Activated CD8-positive, alpha-beta memory T cell treated with anti-CD3 and anti-CD28 coated beads, Interleukin-2, amount 50 U/mL, for 24 hours (primary cell): ENCODE data around the gene CEP41.

Source experiments
- DNase-seq: peaks from one replicate; pipeline ENCODE4 v3.0.0-alpha.2; 2020; ENCODE audit errors: extremely low read depth

CEP41 gene

DNA sequence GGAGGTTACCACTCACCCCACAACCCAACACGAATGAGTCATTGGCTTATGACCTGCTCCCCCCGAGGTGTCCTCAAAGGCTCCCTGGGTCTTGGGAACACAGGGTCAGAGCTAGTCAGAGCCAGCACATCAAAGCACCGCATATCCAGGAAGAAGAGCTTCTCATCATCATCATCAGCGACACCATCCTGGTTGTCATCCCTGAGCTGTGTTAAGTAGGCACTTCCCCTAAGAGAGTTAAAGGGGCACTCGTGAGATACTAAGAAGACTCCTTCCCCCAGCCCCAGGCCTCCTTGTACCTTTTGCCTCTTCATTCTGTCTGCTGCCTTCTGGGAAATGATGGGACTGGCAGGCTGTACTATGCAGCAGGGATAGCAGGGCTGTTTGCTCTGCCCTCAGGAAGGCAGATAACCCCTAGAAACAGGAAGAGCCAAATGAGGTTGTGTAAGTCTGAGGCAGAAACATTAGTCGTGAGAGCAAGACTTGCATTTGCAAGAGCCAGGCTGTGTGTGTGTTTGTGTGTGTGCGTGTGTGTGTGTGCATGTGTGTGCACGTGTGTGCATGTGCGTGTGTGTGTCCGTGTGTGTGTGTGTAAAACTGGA, 71.6 kb downstream of the CEP41 start:
- DNase-seq = no peak

DNA sequence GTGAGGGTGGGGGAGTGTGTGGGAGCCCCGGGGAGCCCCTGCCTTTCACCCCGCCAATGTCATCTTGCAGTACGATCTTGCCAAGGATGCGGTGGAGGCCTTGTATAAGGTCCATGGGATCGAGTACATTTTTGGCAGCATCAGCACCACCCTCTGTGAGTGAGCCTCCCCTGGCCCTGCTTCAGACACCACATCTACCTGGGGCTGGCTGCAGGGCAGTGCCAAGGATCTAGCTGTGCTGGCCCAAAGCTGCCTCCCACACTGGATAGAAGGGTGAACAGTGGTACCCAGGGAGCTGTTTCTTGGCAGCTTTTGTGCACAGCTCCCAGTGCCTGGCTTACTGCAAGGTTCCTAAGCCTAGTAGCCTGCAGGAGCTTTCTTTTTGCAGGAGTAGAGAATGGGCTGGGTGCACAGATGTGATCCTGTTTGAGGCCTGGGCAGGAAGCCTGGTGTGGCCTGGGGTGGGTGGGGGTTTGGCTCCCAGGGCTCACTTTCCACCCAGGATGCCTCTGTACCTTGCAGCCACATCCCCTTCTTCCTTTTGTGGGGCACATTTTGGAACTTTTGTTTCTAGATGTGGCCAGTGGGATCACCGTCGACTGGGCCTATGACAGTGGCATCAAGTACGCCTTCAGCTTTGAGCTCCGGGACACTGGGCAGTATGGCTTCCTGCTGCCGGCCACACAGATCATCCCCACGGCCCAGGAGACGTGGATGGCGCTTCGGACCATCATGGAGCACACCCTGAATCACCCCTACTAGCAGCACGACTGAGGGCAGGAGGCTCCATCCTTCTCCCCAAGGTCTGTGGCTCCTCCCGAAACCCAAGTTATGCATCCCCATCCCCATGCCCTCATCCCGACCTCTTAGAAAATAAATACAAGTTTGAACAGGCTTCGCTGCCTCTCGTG, 72.7 kb downstream of the CEP41 start:
- DNase-seq = no peak

- no peak for DNase-seq
Measured at GRCh38 chr7:130367088-130367755, 73.6 kb downstream of the CEP41 start.

DNA sequence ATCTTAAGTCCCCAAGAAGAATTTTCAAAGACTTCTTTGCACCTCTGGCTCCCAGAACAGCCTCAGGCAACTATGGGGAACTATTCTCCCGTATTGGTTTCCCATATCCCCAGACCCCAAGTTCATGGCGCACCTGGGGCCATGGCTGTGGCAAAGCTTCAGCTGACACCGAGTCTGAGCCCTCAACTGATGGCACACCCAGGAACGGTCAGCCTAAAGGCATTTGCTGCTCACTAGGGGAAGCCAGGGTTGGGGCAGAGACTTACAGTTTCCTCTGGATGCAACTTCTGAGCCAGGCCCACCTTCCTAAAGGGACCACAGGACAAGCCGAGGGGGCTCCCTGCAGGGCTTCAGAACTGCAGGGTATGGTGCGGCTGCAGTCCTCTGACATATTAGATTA, 74.3 kb downstream of the CEP41 start:
- no peak for DNase-seq

GRCh38 chr7:130365511-130366441, 75.0 kb downstream of the CEP41 start:
- no peak for DNase-seq

DNA sequence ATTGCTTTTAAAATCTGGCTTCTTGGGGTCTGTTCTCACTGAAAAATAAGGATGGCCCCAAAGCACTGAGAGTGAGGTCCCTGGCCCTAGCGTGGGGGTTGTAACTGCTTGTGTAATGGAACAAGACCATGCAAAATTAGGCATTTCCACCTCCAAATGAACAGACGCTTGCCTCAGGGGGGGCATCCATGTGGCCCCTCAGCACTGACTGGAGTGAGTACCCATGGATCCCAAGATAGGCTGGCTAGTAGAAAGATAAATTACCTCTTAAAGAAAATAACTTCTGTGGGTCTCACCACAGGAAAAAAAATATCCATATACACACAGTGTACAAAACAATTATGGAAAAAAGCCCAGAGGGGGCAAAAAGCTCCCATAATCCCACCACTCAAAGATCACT, 75.7 kb downstream of the CEP41 start:
- no peak for DNase-seq

- no peak for DNase-seq
Measured at GRCh38 chr7:130364451-130364850, 76.4 kb downstream of the CEP41 start.

- peak; percentile 15 for DNase-seq
Measured at GRCh38 chr7:130363026-130363847, 77.6 kb downstream of the CEP41 start.

DNA sequence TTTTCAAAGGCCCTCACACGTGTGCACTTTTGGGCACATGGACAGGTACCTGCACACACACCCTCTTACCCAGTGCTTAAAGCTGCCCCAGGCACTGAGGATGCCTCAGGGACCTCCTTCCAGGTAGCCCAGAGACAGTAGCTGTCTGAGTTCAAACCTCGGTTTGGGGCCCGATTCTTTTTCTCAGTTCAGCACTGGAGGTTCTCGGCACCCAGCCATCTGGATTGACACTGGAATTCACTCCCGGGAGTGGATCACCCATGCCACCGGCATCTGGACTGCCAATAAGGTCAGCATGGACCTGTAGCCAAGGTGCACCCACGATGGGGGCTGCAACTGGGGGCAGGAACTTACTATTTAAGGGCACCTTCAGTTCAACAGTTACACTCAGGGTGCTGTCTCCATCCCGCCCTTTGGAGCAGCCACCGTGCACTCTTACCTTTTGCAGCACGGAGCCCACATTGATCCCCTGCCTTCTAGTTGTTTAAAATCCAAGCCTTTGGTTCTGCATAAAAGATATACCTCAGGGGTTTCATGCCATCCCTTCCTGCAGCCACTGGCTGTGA, 78.5 kb downstream of the CEP41 start:
- no peak for DNase-seq

DNA sequence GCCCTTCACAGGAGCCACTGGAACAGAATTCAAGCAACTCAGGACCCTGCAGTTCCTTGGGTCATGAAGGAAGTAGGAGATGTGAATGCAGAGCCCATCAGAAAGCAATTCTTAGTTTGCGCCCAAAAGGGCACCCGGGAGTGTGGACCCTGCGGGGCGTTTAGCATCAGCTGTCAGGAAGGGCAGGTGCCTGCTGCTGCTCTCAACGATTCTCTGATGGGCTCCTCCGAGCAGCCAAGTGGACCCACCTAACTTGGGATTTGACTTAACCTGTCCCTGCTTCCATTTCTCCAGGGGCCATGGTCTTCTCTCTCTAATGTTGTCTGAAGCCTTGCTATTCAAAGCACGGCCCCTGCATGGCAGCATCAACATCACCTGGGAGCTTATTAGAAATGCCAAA, 79.1 kb downstream of the CEP41 start:
- DNase-seq = no peak

- DNase-seq = no peak
Measured at GRCh38 chr7:130360518-130360917, 80.3 kb downstream of the CEP41 start.

GRCh38 chr7:130359276-130359857, 81.4 kb downstream of the CEP41 start:
- no peak for DNase-seq

GRCh38 chr7:130358471-130358870, 82.3 kb downstream of the CEP41 start:
- DNase-seq = no peak

DNA sequence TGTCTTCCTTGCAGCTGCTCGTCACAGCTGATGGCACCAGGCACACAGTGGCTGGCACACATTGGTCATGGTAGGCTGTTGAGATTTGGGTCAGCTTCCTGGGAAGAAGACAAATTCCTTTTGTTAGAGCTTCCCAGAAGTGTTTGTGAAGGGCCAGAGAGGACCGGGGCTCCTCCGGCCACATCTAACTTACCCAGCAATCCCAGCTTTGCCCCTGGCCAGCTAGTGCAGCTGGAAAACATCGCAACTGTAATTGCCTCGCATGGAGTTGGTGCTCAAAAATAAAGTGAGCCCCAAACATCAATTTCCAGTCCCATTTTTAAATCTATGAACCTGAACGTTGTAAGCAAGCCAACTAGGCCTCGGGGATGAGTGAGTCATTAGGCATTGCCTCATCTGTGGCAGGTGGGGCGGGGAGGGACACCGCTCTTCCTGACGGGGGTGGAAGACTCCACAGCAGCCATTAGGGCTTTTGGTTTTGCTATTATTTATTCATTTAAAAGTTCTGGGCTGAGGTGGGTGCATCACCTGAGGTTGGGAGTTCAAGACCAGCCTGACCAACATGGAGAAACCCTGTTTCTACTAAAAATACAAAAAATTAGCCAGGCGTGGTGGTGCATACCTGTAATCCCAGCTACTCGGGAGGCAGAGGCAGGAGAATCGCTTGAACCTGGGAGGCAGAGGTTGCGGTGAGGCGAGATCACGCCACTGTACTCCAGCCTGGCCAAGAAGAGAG, 83.8 kb downstream of the CEP41 start:
- no peak for DNase-seq

GRCh38 chr7:130356121-130356875, 84.5 kb downstream of the CEP41 start:
- DNase-seq = no peak

- DNase-seq = no peak
Measured at GRCh38 chr7:130353196-130353595, 87.6 kb downstream of the CEP41 start.

- DNase-seq = no peak
Measured at GRCh38 chr7:130352194-130353074, 88.4 kb downstream of the CEP41 start.

GRCh38 chr7:130351791-130352090, 89.1 kb downstream of the CEP41 start:
- DNase-seq = no peak
